Lung (tissue), 12 donors: Measurements from ENCODE around the gene C1D. TPM values are rescaled to one million over a fixed set of nuclear protein-coding genes. Genes with fewer than 3 reads are reported as not detected.

Experiments used
- ATAC-seq: fragments of 200-7000 bp; cut with Tn5 transposase; one replicate; pipeline ENCODE4 v1.9.1; 2020; ENCODE audit warnings: moderate number of reproducible peaks; ENCODE audit not compliant: insufficient read depth, low FRiP score
- DNase-seq, 3 donors: peaks; one replicate each; pipeline ENCODE4 v3.0.0-alpha.2; 2013 to 2017
- H3K27ac ChIP-seq, 2 donors: one replicate each; pipeline ENCODE4 v1.5.1; 2013; ENCODE audit warnings: mild to moderate bottlenecking in 2 of 2, moderate library complexity in 2 of 2, control low read depth in 1 of 2, inconsistent platforms in 1 of 2, low read depth in 1 of 2, low read length in 1 of 2
- H3K27me3 ChIP-seq, 3 donors: one replicate each; pipeline ENCODE4 v1.5.1; 2013; ENCODE audit warnings: low read length in 2 of 3; ENCODE audit not compliant: control insufficient read depth in 3 of 3, insufficient read depth in 3 of 3
- H3K36me3 ChIP-seq, 4 donors: one replicate each; pipeline ENCODE4 v1.5.1; 2013; ENCODE audit warnings: low read length in 4 of 4, mild to moderate bottlenecking in 1 of 4, moderate library complexity in 1 of 4; ENCODE audit not compliant: control insufficient read depth in 4 of 4, insufficient read depth in 4 of 4
- H3K4me1 ChIP-seq, 5 donors: one replicate each; pipeline ENCODE4 v1.5.1; 2013; ENCODE audit warnings: low read length in 5 of 5, mild to moderate bottlenecking in 2 of 5, moderate library complexity in 1 of 5; ENCODE audit not compliant: control insufficient read depth in 5 of 5, insufficient read depth in 5 of 5
- H3K4me3 ChIP-seq: one replicate; pipeline ENCODE4 v1.5.1; 2013; ENCODE audit warnings: mild to moderate bottlenecking, control low read depth, moderate library complexity
- H3K9ac ChIP-seq, 2 donors: one replicate each; pipeline ENCODE4 v1.5.1; 2013; ENCODE audit warnings: low read length in 2 of 2, control low read depth in 1 of 2; ENCODE audit not compliant: insufficient read depth in 1 of 2
- H3K9me3 ChIP-seq, 4 donors: one replicate each; pipeline ENCODE4 v1.5.1; 2013; ENCODE audit warnings: low read length in 3 of 4, mild to moderate bottlenecking in 1 of 4, moderate library complexity in 1 of 4; ENCODE audit not compliant: control insufficient read depth in 4 of 4, insufficient read depth in 3 of 4
- CTCF ChIP-seq: IDR thresholded peaks from 2 replicates; pipeline ENCODE4 v1.5.1; 2012; ENCODE audit warnings: mild to moderate bottlenecking; ENCODE audit errors: control extremely low read depth, extremely low read depth
- WGBS, 2 donors: extraction: QIAGEN DNeasy Blood & Tissue Kit; methylation state at CpG; one replicate each; pipeline ENCODE4 v1.1.7; 2013; 5-methylcytosine and 5-hydroxymethylcytosine counted together
- polyA plus RNA-seq, 2 donors: library from polyadenylated mRNA; stranded (reverse); fragments of 200-250 nt; gene quantifications; one replicate each; pipeline ENCODE4 v1.2.1, GENCODE V29; 2013
- total RNA-seq, 2 donors: library from RNA; depleted of rRNA in 1 of 2; stranded (reverse); fragments of >200 nt in 1 of 2; gene quantifications; one replicate each; pipeline ENCODE4 v1.2.1, GENCODE V29; 2014 to 2021
- donor health status: control.
- donor health status: control.
- donor health status: Bipolar disorder and iron deficiency.
- donor health status: healthy.
- donor health status: DM: yes; HTN: yes; CAD: no.

The C1D gene
- total and polyA plus RNA-seq, 4 donors: 12.9 to 38.3 (median 26.1) TPM

GRCh38 chr2:68039317-68039716 is 23.5 kb downstream of the C1D start:
- DNase-seq (no peak), ATAC-seq (no peak)
- Histone ChIP-seq H3K4me1 (no peaks in the 10 kb centered on the region), H3K36me3 (peaks cover 2 to 10% (median 6%) of the 10 kb centered on the region in 4 donors), H3K9ac (no peak overlapping the region), H3K9me3 (no peaks in the 10 kb centered on the region), H3K27me3 (no peaks in the 10 kb centered on the region), H3K27ac (no peak overlapping the region), H3K4me3 (no peak overlapping the region)
- WGBS, 2 donors: 49 to 78% methylated on average over 1 of the region's 1 CpG
- TF ChIP-seq CTCF: no peak

DNA sequence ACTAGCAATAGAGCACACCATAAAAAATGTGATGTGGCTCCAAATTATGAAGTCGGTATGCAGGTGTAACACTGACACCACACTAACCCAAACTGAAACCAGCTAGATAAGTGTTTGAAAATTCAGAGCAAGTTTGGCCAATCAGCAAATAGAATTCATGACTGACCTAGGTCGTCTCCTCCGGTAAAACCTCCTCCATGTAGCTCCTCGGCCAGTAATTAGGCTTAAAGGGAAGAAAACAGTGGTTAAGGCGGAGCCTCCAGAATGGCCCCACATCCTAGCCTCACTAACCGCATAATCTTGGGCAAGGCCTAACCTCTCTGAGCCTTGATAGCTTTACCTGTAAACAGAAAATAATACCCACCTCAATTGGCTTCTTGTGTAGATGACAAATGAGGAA is 30.1 kb downstream of the C1D start:
- 78 to 88% methylated on average over 6 of the region's 6 CpGs for WGBS, 2 donors
- H3K27me3 ChIP-seq: no peaks in the 10 kb centered on the region
- DNase-seq (no peak), ATAC-seq (no peak)
- no peak overlapping the region for H3K27ac ChIP-seq
- no peak overlapping the region for H3K9ac ChIP-seq
- H3K4me1 ChIP-seq: peaks cover 0 to 11% (median 0%) of the 10 kb centered on the region in 5 donors
- no peaks in the 10 kb centered on the region for H3K36me3 ChIP-seq
- no peak overlapping the region for H3K4me3 ChIP-seq
- no peaks in the 10 kb centered on the region for H3K9me3 ChIP-seq
- TF ChIP-seq CTCF: no peak

DNA sequence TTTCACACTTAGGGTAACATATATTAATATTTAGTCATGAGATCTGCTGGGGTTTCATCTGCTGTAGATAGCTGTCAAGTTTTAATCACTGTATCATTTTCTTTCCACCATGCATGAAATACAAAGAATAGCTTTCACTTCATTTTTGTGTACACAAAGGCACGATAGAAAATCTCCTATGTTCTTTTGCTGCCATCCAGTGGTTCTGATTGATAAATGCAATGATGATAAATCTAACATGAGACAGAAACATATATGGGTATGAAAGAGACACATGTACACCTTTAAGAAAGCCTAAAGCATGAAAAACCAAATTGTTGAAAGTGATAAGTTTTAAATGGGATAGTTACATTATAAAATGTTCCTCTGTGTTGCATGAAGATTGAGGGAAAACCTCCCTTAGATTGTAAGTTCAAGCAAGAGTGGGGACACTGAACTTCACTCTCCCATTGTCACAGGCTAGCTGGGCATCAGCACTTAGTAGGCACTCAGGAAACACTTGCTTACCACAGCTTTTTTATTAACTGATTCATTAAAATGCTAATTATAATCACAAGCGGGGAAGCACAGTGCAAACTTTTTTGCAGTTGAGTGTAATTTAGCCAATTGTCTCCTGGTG is 31.2 kb downstream of the C1D start:
- peak in 2 of 3 donors; percentile 84 to 90 for DNase-seq
- ATAC-seq: peak; percentile 72
- peak; percentile 54 for TF ChIP-seq CTCF
- Histone ChIP-seq H3K9me3 (no peaks in the 10 kb centered on the region), H3K27ac (no peak overlapping the region), H3K9ac (peak overlapping the region in 1 of 2 donors; percentile 64), H3K4me1 (peaks cover 0 to 11% (median 0%) of the 10 kb centered on the region in 5 donors), H3K27me3 (no peaks in the 10 kb centered on the region), H3K4me3 (no peak overlapping the region), H3K36me3 (no peaks in the 10 kb centered on the region)
- WGBS, 2 donors: 44 to 45% methylated on average over 2 of the region's 2 CpGs

DNA sequence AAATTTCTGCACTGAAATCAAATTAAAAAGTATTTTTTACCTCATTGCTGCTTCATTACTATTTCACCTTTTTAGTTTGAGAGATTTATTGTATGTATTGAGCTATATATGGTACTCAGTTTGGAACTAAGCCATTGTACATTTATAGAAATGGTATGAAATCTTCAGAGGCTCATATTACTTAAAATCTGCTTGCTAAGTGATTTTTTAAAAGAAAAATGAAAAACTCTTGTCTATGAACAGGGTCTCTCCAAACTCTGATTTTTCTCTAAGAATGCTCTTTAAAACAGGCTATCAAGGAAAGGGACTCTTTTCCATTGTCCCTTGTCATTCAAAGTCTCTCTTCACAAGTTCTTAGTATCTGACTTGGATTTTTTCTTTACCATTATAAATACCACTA is 31.8 kb downstream of the C1D start:
- ATAC-seq (no peak), DNase-seq (peak in 1 of 3 donors; percentile 53)
- H3K9me3 ChIP-seq: no peaks in the 10 kb centered on the region
- H3K9ac ChIP-seq: peak overlapping the region in 1 of 2 donors; percentile 64
- no peaks in the 10 kb centered on the region for H3K27me3 ChIP-seq
- peaks cover 0 to 11% (median 0%) of the 10 kb centered on the region in 5 donors for H3K4me1 ChIP-seq
- TF ChIP-seq CTCF: no peak
- H3K27ac ChIP-seq: no peak overlapping the region
- no peak overlapping the region for H3K4me3 ChIP-seq
- no peaks in the 10 kb centered on the region for H3K36me3 ChIP-seq
